HepG2 (cell line): ENCODE measurements around the gene MORF4L2. TPM values are rescaled to one million over a fixed set of nuclear protein-coding genes. Genes with fewer than 3 reads are reported as not detected.

ENCODE experiments used
- ATAC-seq: fragments of 200-7000 bp; cut with Tn5 transposase; 3 replicates; pipeline ENCODE4 v1.9.1; 2020; ENCODE audit warnings: mild to moderate bottlenecking, moderate library complexity
- BruUV-seq: library from RNA; stranded (reverse); fragments of 400-500 nt; replicated peaks from 2 replicates; lab custom pipeline; 2021; lab: Mats Ljungman, UMichigan
- CTCF ChIA-PET: fragments of 300-600 bp; formaldehyde crosslinking; extraction: SDS; loops from one replicate; lab custom pipeline; 2021; ENCODE audit warnings: low total read pairs, inconsistent platforms, low intra/inter-chr PET ratio; lab: Yijun Ruan, JAX
- POLR2A ChIA-PET: fragments of 350-600 bp; sonication (Branson Sonifier 250); formaldehyde crosslinking; loops from one replicate; lab custom pipeline; 2020; ENCODE audit warnings: antibody characterized with exemption, inconsistent platforms; lab: Yijun Ruan, JAX
- DNase-seq: peaks from one replicate; pipeline ENCODE4 v3.0.0-alpha.2; 2015; ENCODE audit warnings: low spot score
- FAIRE-seq: peaks from 3 replicates; lab custom pipeline; 2011; peaks lifted over from hg19 to GRCh38; lab: Jason Lieb, UNC
- H2AFZ ChIP-seq: one replicate; pipeline ENCODE4 v1.6.1; 2011; ENCODE audit warnings: low read length, inconsistent platforms
- H3K27ac ChIP-seq: fragments of 300-600 bp; 3 replicates; pipeline ENCODE4 v1.8.0; 2011; ENCODE audit warnings: mixed run types, mild to moderate bottlenecking, mixed read lengths, low read length, inconsistent platforms; ENCODE audit not compliant: insufficient read depth; ENCODE audit errors: extremely low read length
- H3K27me3 ChIP-seq, 2 experiments: fragments of 200-600 bp in 1 of 2; 2 replicates in 1 of 2; 3 replicates in 1 of 2; pipeline versions ENCODE4 v1.6.0 to v1.8.0; 2011; ENCODE audit warnings: low read length in 2 of 2, mild to moderate bottlenecking in 2 of 2, moderate library complexity in 2 of 2, inconsistent platforms in 1 of 2; ENCODE audit not compliant: insufficient read depth in 2 of 2, control insufficient read depth in 1 of 2
- H3K36me3 ChIP-seq, 2 experiments: fragments of 200-600 bp in 1 of 2; replicated peaks in 1 of 2; 2 replicates in 1 of 2; 3 replicates in 1 of 2; pipeline versions ENCODE4 v1.5.1 to v1.8.0; 2011; ENCODE audit warnings: low read length in 2 of 2, inconsistent platforms in 1 of 2; ENCODE audit not compliant: insufficient read depth in 2 of 2, control insufficient read depth in 1 of 2
- H3K4me1 ChIP-seq: 2 replicates; pipeline ENCODE4 v1.5.1; 2012; ENCODE audit warnings: low read length, inconsistent platforms; ENCODE audit not compliant: insufficient read depth
- H3K4me2 ChIP-seq: 2 replicates; pipeline ENCODE4 v1.6.0; 2011; ENCODE audit warnings: low read depth, low read length, inconsistent platforms
- H3K4me3 ChIP-seq, 3 experiments: fragments of 200-600 bp in 1 of 3; sonication (generic), shearing (Covaris generic) in 1 of 3; replicated peaks in 1 of 3; 2 replicates each; pipeline ENCODE4 v1.5.1; 2011 to 2016; ENCODE audit warnings: low read length in 3 of 3, inconsistent platforms in 2 of 3, low read depth in 2 of 3, mild to moderate bottlenecking in 2 of 3, control low read depth in 1 of 3, mixed read lengths in 1 of 3; ENCODE audit not compliant: insufficient read depth in 1 of 3
- H3K79me2 ChIP-seq: one replicate; pipeline ENCODE4 v1.6.1; 2011; ENCODE audit warnings: low read length, inconsistent platforms; ENCODE audit not compliant: insufficient read depth
- H3K9ac ChIP-seq: 2 replicates; pipeline ENCODE4 v1.6.0; 2011; ENCODE audit warnings: mild to moderate bottlenecking, low read depth, low read length, inconsistent platforms; ENCODE audit not compliant: insufficient read depth
- H3K9me3 ChIP-seq: 2 replicates; pipeline ENCODE4 v1.5.1; 2012; ENCODE audit warnings: mild to moderate bottlenecking, low read length
- H4K20me1 ChIP-seq: 2 replicates; pipeline ENCODE4 v1.6.0; 2011; ENCODE audit warnings: inconsistent platforms, mild to moderate bottlenecking, low read length, moderate library complexity; ENCODE audit not compliant: insufficient read depth
- ADNP ChIP-seq: sonication (generic); formaldehyde crosslinking; IDR thresholded peaks from 2 replicates; pipeline ENCODE4 v1.4.0; 2020; ENCODE audit warnings: missing genetic modification reagents
- DPF2 ChIP-seq: sonication (generic); formaldehyde crosslinking; IDR thresholded peaks from 2 replicates; pipeline ENCODE4 v1.4.0; 2020; ENCODE audit warnings: mild to moderate bottlenecking, low read depth, missing genetic modification reagents, borderline replicate concordance
- HOXA5 ChIP-seq: sonication (generic); formaldehyde crosslinking; IDR thresholded peaks from 2 replicates; pipeline ENCODE4 v1.4.0; 2020; ENCODE audit warnings: missing genetic modification reagents
- JARID2 ChIP-seq: sonication (generic); formaldehyde crosslinking; IDR thresholded peaks from 2 replicates; pipeline ENCODE4 v1.8.1; 2023; ENCODE audit warnings: missing genetic modification reagents, inconsistent platforms; ENCODE audit not compliant: insufficient replicate concordance
- RFX1 ChIP-seq: fragments of 450-650 bp; IDR thresholded peaks from 2 replicates; pipeline ENCODE4 v1.6.1; 2017
- SMAD1 ChIP-seq: sonication (generic); formaldehyde crosslinking; IDR thresholded peaks from 2 replicates; pipeline ENCODE4 v1.4.0; 2020; ENCODE audit warnings: missing genetic modification reagents, low read depth, mild to moderate bottlenecking, borderline replicate concordance
- STAG1 ChIP-seq: sonication (generic); formaldehyde crosslinking; IDR thresholded peaks from 2 replicates; pipeline ENCODE4 v1.4.0; 2020; ENCODE audit warnings: missing genetic modification reagents
- THRA ChIP-seq: sonication (generic); formaldehyde crosslinking; IDR thresholded peaks from 2 replicates; pipeline ENCODE4 v1.4.0; 2020; ENCODE audit warnings: missing genetic modification reagents, borderline replicate concordance
- ZFX ChIP-seq: sonication (generic); formaldehyde crosslinking; IDR thresholded peaks from 2 replicates; pipeline ENCODE4 v1.4.0; 2020; ENCODE audit warnings: mild to moderate bottlenecking, low read depth, missing genetic modification reagents, moderate library complexity
- ZMAT3 ChIP-seq: sonication (generic); formaldehyde crosslinking; conservative IDR thresholded peaks from 2 replicates; pipeline ENCODE4 v1.7.0; 2021; ENCODE audit warnings: missing genetic modification reagents
- ZNF292 ChIP-seq: sonication (generic); formaldehyde crosslinking; IDR thresholded peaks from 2 replicates; pipeline ENCODE4 v1.8.1; 2022; ENCODE audit warnings: mild to moderate bottlenecking, low read depth, missing genetic modification reagents, borderline replicate concordance
- ZNF317 ChIP-seq: sonication (generic); formaldehyde crosslinking; IDR thresholded peaks from 2 replicates; pipeline ENCODE4 v1.5.0; 2020; ENCODE audit warnings: mild to moderate bottlenecking, missing genetic modification reagents
- ZNF740 ChIP-seq: sonication (generic); formaldehyde crosslinking; IDR thresholded peaks from 2 replicates; pipeline ENCODE4 v1.4.0; 2020; ENCODE audit warnings: missing genetic modification reagents
- ZNF782 ChIP-seq: sonication (generic); formaldehyde crosslinking; IDR thresholded peaks from 2 replicates; pipeline ENCODE4 v1.4.0; 2020; ENCODE audit warnings: missing genetic modification reagents, mild to moderate bottlenecking, borderline replicate concordance
- WGBS: methylation state at CpG from one replicate; pipeline ENCODE4 v1.1.6; 2017; ENCODE audit warnings: low lambda C conversion rate; 5-methylcytosine and 5-hydroxymethylcytosine counted together
- in situ Hi-C: cut with HindIII; loops from 2 replicates; pipeline ENCODE4 v1.10.0; 2017; ENCODE audit warnings: low pct_unique_long_range_greater_than_20kb; ENCODE audit not compliant: extremely low pct_ligation_motif_present
- intact Hi-C: fragments of 100-400 bp; cut with micrococcal nuclease; formaldehyde crosslinking; loops from one replicate; pipeline ENCODE4 v1.10.0; 2022; ENCODE audit not compliant: unreplicated experiment
- polyA plus RNA-seq, 8 experiments: library from polyadenylated mRNA; depleted of rRNA in 3 of 8; stranded (reverse) in 7 of 8; unstranded in 1 of 8; fragments of >200 nt; fragmentation: Illumina TruSeq in 4 of 8; extraction: Trizol in 4 of 8; gene quantifications; 2 replicates each; pipeline versions ENCODE4 v1.2.1 to v1.2.3, GENCODE V29; 2011 to 2016; ENCODE audit warnings: low read depth in 4 of 8, missing spikeins in 1 of 8, mixed read lengths in 1 of 8; ENCODE audit not compliant: insufficient read depth in 1 of 8
- total RNA-seq, 5 experiments: library from RNA; depleted of rRNA; stranded (reverse); fragments of >200 nt; fragmentation: Illumina TruSeq; extraction: Trizol; gene quantifications; 2 replicates each; pipeline ENCODE4 v1.2.3, GENCODE V29; 2016; ENCODE audit warnings: low read depth in 1 of 5
- TF ChIP-seq, protein P1 (sequence below): sonication (generic); formaldehyde crosslinking; IDR thresholded peaks from 2 replicates; pipeline ENCODE4 v1.5.0; 2020; ENCODE audit warnings: mild to moderate bottlenecking, missing genetic modification reagents, moderate library complexity
- TF ChIP-seq, protein P2 (sequence below): IDR thresholded peaks from 2 replicates; pipeline ENCODE4 v1.6.1; 2016; ENCODE audit warnings: missing genetic modification reagents, missing compliant biosample characterization
- TF ChIP-seq, protein P3 (sequence below): sonication (generic); formaldehyde crosslinking; IDR thresholded peaks from 2 replicates; pipeline ENCODE4 v1.8.0; 2022; ENCODE audit warnings: mild to moderate bottlenecking, missing genetic modification reagents, moderate library complexity

The MORF4L2 gene
- total and polyA plus RNA-seq, 2 of the 13 experiments (the other 11 are each of a cell fraction or from before 2014, with no cell fraction given) = 358 to 469 TPM

GRCh38 chrX:103688946-103689345 is 2.4 kb upstream of the MORF4L2 start:
- POLR2A ChIA-PET = no interaction called here
- in situ Hi-C loops (loop anchor here (25.0 kb wide), 1 partner anchor 473 kb away; the partner anchor contains the start of genes FAM199X and SLC25A53), intact Hi-C loops (loop anchor here (1.0 to 5.0 kb wide), 4 partner anchors 62 to 157 kb away; partner anchors contain the start of genes TCEAL1 and TCEAL4)
- Histone ChIP-seq H3K79me2 (peaks cover 25% of the 10 kb centered on the region), H3K27ac (peak overlapping the region; percentile 6), H3K27me3 (no peaks in the 10 kb centered on the region; a peak in 1 of 5 replicates), H3K9ac (no peak overlapping the region), H3K4me1 (peaks cover 48% of the 10 kb centered on the region), H3K4me3 (no peak overlapping the region), H3K4me2 (0 out of 2 replicates have a peak overlapping the region, but pooled peaks have one; percentile 84), H4K20me1 (0 out of 2 replicates have a peak, but pooled peaks cover 11% of the 10 kb centered on the region), H3K9me3 (no peaks in the 10 kb centered on the region), H2AFZ (no peak overlapping the region), H3K36me3 (0 out of 5 replicates have a peak, but pooled peaks cover 0 to under 1% of the 10 kb centered on the region in 2 experiments)
- ATAC-seq = no peak
- 48% methylated on average over 4 of the region's 4 CpGs for WGBS
- CTCF ChIA-PET = interaction anchor here (0.6 to 3.1 kb wide), 2 partner anchors 128 to 179 kb away, joined by 3 to 20 read pairs; no protein-coding TSS in a partner anchor
- peak; percentile 55 for TF ChIP-seq STAG1 (CRISPR knock-in tag)
- TF ChIP-seq ZFX = no peak
- no peak for TF ChIP-seq ADNP
- TF ChIP-seq SMAD1 (CRISPR knock-in tag) = no peak
- no peak for TF ChIP-seq THRA (CRISPR knock-in tag)
- TF ChIP-seq DPF2 (CRISPR knock-in tag) = no peak
- TF ChIP-seq JARID2 (CRISPR knock-in tag) = no peak
- no peak for TF ChIP-seq RFX1
- no peak for TF ChIP-seq ZNF740 (CRISPR knock-in tag)
- TF ChIP-seq, protein P1, sequence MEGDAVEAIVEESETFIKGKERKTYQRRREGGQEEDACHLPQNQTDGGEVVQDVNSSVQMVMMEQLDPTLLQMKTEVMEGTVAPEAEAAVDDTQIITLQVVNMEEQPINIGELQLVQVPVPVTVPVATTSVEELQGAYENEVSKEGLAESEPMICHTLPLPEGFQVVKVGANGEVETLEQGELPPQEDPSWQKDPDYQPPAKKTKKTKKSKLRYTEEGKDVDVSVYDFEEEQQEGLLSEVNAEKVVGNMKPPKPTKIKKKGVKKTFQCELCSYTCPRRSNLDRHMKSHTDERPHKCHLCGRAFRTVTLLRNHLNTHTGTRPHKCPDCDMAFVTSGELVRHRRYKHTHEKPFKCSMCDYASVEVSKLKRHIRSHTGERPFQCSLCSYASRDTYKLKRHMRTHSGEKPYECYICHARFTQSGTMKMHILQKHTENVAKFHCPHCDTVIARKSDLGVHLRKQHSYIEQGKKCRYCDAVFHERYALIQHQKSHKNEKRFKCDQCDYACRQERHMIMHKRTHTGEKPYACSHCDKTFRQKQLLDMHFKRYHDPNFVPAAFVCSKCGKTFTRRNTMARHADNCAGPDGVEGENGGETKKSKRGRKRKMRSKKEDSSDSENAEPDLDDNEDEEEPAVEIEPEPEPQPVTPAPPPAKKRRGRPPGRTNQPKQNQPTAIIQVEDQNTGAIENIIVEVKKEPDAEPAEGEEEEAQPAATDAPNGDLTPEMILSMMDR (CRISPR knock-in tag) = peak; percentile 51
- TF ChIP-seq, protein P2, sequence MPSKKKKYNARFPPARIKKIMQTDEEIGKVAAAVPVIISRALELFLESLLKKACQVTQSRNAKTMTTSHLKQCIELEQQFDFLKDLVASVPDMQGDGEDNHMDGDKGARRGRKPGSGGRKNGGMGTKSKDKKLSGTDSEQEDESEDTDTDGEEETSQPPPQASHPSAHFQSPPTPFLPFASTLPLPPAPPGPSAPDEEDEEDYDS (CRISPR knock-in tag) = no peak
- no peak for TF ChIP-seq ZMAT3 (CRISPR knock-in tag)
- TF ChIP-seq ZNF317 = no peak
- no peak for TF ChIP-seq ZNF292 (CRISPR knock-in tag)
- TF ChIP-seq HOXA5 (CRISPR knock-in tag) = no peak
- no peak for TF ChIP-seq ZNF782 (CRISPR knock-in tag)
- TF ChIP-seq, protein P3, sequence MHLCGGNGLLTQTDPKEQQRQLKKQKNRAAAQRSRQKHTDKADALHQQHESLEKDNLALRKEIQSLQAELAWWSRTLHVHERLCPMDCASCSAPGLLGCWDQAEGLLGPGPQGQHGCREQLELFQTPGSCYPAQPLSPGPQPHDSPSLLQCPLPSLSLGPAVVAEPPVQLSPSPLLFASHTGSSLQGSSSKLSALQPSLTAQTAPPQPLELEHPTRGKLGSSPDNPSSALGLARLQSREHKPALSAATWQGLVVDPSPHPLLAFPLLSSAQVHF (CRISPR knock-in tag) = no peak
- no TSS peak for BruUV-seq
- peak; percentile 21 for DNase-seq
- FAIRE-seq = no peak
